Measurements from ENCODE around the gene NF1.
"Not testable (repeated sequence)": the region's sequence is repeated elsewhere in the genome, so short reads cannot be mapped to it uniquely, and the experiment has no call there.

Gene NF1

GRCh38 chr17:31128241-31128640, 33.5 kb downstream of the NF1 start:
- no peak for DNase-seq (ENCODE audit: low read depth, low spot score)

GRCh38 chr17:31130286-31131224, 35.8 kb downstream of the NF1 start:
- DNase-seq (ENCODE audit: low read depth, low spot score), result no peak

- DNase-seq (ENCODE audit: low read depth, low spot score), result no peak
These were observed 36.5 kb downstream of the NF1 start for GRCh38 chr17:31131299-31131698.

- no peak for DNase-seq (ENCODE audit: low read depth, low spot score)
These were observed 38.2 kb downstream of the NF1 start for GRCh38 chr17:31132977-31133376.

GRCh38 chr17:31134576-31134975, 39.8 kb downstream of the NF1 start:
- DNase-seq (ENCODE audit: low read depth, low spot score), result no peak

GRCh38 chr17:31136319-31136718, 41.5 kb downstream of the NF1 start:
- no peak for DNase-seq (ENCODE audit: low read depth, low spot score)

- no peak for DNase-seq (ENCODE audit: low read depth, low spot score)
These were observed 45.3 kb downstream of the NF1 start for GRCh38 chr17:31140111-31140510.

GRCh38 chr17:31144428-31144827, 49.7 kb downstream of the NF1 start:
- peak; percentile 38 for DNase-seq (ENCODE audit: low read depth, low spot score)

GRCh38 chr17:31144836-31145235, 50.1 kb downstream of the NF1 start:
- DNase-seq (ENCODE audit: low read depth, low spot score), result no peak

GRCh38 chr17:31147507-31148202, 52.9 kb downstream of the NF1 start:
- peak; percentile 63 for DNase-seq (ENCODE audit: low read depth, low spot score)

GRCh38 chr17:31148205-31148604, 53.4 kb downstream of the NF1 start:
- no peak for DNase-seq (ENCODE audit: low read depth, low spot score)

- DNase-seq (ENCODE audit: low read depth, low spot score), result no peak
These were observed 57.5 kb downstream of the NF1 start for GRCh38 chr17:31152271-31152670.

- no peak for DNase-seq (ENCODE audit: low read depth, low spot score)
These were observed 60.5 kb downstream of the NF1 start for GRCh38 chr17:31155208-31155810.

GRCh38 chr17:31156326-31156725, 61.5 kb downstream of the NF1 start:
- no peak for DNase-seq (ENCODE audit: low read depth, low spot score)

- DNase-seq (ENCODE audit: low read depth, low spot score), result not testable (repeated sequence)
These were observed 62.1 kb downstream of the NF1 start for GRCh38 chr17:31156864-31157263.

GRCh38 chr17:31158746-31159377, 64.1 kb downstream of the NF1 start:
- DNase-seq (ENCODE audit: low read depth, low spot score), result no peak

- DNase-seq (ENCODE audit: low read depth, low spot score), result no peak
These were observed 68.5 kb downstream of the NF1 start for GRCh38 chr17:31163091-31163781.

GRCh38 chr17:31167111-31167510, 72.3 kb downstream of the NF1 start:
- no peak for DNase-seq (ENCODE audit: low read depth, low spot score)

- no peak for DNase-seq (ENCODE audit: low read depth, low spot score)
These were observed 76.9 kb downstream of the NF1 start for GRCh38 chr17:31171701-31172100.

GRCh38 chr17:31172388-31172787, 77.6 kb downstream of the NF1 start:
- no peak for DNase-seq (ENCODE audit: low read depth, low spot score)

- DNase-seq (ENCODE audit: low read depth, low spot score), result no peak
These were observed 79.4 kb downstream of the NF1 start for GRCh38 chr17:31174215-31174614.
